Cerebellar cortex (tissue), 1 donor: ENCODE measurements around the gene CCDC78.
"Not testable (repeated sequence)": the region's sequence is repeated elsewhere in the genome, so short reads cannot be mapped to it uniquely, and the experiment has no call there.

Experiments
- DNase-seq: peaks from one replicate; pipeline ENCODE4 v3.0.0-alpha.2; 2015; ENCODE audit warnings: low spot score

The CCDC78 gene

DNA sequence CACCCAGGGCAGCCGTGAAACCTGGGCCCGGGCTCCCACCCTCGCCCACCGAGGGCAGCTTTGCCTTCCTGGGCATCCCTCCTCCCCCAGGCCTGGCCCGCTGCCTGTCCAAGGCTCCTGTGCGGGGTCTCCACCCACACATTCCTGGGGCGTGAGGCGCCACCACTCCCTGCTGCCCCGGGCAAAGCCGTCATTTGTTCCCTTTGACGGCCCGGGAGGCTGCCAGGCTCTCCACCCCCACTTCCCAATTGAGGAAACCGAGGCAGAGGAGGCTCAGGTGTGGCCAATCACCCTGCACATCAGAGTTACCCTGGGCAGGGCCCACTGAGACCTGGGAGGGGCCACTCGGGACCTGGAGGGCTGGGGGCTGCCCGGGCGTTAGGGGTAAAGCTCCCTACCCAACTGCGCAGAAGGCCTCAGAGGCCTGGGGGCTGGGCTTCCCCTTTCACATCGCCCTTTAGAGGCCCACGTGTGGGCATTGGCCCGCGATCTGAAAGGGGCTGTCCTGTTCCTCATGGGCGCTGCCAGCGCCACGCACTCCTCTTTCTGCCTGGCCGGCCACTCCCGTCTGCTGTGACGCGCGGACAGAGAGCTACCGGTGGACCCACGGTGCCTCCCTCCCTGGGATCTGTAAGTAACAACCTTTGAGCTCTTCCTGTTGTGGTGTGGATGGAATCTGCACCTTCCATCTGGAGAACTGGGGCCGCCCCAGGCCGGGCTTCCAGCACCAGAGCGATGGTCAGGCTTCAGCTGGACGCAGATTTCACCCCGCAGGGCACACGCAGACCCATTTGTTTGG lies 34.5 kb upstream of the CCDC78 start, which contains the start of gene MSLN:
Gene MSLN, plus strand, starts transcription at position 190 of the 799 bp plus-strand sequence. CDS start 1,947 bp downstream, outside the sequence.
- DNase-seq, result no peak

GRCh38 chr16:760065-760464 lies 33.8 kb upstream of the CCDC78 start:
- no peak for DNase-seq

DNA sequence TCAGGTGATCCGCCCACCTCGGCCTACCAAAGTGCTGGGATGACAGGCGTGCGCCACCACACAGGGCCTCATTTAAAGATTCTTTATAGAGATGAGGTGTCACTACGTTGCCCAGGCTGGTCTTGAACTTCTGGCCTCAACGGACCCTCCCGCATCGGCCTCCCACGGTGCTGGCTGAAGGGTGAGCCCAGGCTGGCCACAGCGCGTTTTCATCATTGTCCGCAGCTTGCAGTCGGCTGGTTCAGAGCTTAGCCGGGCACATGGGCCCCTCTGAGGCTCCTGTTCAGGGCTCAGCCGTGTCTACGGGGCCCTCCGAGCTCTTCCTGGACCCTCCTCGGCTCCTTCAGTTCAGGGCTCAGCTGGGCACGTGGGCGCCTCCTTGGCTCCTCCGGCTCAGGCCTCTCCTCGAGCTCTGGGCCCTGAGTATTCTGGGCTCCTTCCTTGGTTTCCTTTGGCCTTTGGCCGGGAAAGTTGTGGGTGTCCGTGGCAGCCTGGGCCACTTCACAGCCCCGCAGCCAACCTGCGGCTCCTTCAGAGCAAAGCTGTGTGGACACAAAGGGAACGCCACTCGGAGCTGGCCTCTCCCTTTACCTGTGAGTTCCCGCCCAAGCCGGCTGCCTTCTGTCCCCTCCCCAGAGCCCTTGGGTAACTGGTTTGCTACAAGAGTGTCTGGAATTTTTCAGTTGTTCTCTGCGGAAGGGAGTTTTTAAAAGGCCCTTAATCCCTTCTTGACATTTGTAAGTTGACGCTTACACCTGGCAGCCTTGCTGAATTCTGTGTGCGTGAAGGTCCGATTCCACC lies 33.1 kb upstream of the CCDC78 start:
- DNase-seq, result no peak

DNA sequence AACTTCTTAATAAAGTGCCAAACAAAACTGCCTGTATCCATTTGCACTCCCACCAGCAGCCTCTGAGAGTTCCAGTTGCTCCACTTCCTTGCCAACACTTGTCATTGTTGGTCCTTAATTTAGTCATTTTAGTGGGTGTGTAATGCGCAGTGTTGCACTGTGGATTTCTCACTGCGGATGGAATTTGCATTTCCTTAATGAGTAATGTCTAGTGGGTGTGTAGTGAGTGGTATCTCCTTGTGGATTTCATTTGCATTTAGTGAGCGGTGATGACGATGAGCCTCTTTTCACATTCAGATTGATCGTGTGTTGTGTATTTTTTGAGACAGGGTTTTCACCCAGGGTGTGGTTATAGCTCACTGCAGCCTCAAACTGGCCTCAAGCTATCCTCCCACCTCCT lies 30.2 kb upstream of the CCDC78 start:
- DNase-seq, result no peak

GRCh38 chr16:754656-755055 lies 28.4 kb upstream of the CCDC78 start:
- no peak for DNase-seq

- not testable (repeated sequence) for DNase-seq
Measured at GRCh38 chr16:754121-754607, 27.9 kb upstream of the CCDC78 start.

GRCh38 chr16:752007-752312 lies 25.7 kb upstream of the CCDC78 start:
- no peak for DNase-seq

GRCh38 chr16:751152-752006 lies 25.1 kb upstream of the CCDC78 start:
- DNase-seq, result peak; percentile 58

DNA sequence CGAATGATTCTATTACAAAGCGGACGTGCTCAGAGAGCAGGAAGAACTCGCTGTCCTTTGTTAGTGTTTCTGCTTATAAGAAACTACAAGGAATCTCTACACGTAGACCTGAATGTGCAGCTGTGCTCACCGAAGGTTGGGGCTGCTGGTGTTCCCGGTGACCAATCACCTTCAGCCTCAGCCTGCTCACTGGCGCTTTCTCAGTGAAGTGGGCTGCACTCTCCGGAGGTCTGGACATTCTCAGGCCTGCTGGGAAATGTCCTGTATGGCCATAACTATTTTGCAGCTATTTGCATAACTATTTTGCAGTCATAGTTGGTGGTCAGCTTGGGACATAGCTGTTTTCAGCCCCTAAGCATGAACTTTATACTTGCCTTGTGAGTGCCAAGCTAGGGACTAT lies 24.2 kb upstream of the CCDC78 start:
- no peak for DNase-seq

- no peak for DNase-seq
Measured at GRCh38 chr16:749010-749409, 22.8 kb upstream of the CCDC78 start.

DNA sequence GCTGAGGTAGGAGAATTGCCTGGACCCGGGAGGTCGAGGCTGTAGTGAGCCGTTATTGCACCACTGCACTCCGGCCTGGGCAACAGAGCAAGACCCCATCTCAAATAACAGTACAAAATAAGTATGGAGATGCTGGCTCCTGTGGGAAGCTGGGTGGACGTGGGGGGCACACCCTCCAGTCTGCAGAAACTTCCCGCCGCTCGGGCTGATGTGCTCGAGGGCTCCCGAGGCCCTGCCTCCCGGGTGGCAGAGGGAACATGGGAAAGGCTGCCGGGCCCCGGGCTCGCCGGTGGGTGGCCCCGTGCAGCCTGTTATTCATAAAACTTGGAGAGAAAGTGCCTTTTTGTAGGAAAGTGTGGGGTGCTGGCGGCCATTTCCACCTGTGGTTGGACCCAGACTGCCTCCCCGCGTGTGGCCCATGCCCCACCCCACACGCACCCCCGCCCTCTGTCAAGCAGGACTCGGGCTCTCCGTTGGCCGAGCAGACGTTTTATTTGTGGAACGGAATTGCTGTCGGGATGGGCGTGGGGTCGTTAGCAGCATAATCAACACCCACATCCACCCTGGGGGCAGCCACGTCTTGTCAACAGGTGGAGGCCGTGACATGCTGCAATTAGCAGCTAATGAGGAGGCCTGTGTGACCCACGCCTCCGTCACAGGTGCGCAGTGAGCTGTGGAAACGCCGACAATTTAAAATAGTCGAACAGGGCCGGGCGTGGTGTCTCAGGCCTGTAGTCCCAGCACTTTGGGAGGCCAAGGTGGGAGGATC lies 21.9 kb upstream of the CCDC78 start:
- no peak for DNase-seq

DNA sequence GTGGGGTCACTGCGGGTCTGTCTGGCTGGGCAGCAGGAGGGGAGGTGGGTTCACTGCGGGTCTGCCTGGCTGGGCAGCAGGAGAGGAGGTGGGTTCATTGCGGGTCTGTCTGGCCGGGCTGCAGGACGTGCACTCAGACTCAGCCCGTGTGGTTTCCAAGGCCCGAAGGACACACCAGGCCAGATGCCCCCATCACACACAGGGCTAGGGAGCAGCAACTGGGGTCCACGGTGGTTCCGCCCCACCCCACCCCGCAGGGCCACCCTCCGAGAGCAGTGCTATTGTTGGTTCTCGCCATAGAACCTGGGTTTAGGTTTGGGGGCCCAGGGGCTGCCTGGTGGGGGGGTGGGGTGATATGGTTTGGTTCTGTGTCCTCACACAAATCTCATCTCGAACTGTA lies 20.4 kb upstream of the CCDC78 start:
- no peak for DNase-seq

DNA sequence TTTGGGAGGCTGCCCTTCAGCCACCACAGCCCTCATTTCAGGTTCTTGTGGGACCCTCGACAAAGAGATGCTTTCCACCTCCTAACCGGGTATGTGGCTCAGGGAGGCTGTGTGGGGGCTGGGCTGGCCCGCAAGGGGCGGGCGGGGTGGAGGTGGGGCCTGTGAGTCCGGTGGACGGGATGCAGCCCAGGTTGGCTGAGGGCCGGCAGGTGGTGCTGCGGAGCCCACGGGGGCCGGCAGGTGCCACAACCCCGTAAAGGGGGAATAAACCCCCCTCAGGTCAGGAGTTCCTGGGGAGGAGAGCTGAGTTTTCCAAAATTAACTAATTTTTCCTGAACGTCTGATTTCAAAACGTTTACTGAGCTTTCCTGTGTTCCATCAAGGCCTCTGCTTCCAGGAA lies 19.5 kb upstream of the CCDC78 start:
- DNase-seq, result no peak

DNA sequence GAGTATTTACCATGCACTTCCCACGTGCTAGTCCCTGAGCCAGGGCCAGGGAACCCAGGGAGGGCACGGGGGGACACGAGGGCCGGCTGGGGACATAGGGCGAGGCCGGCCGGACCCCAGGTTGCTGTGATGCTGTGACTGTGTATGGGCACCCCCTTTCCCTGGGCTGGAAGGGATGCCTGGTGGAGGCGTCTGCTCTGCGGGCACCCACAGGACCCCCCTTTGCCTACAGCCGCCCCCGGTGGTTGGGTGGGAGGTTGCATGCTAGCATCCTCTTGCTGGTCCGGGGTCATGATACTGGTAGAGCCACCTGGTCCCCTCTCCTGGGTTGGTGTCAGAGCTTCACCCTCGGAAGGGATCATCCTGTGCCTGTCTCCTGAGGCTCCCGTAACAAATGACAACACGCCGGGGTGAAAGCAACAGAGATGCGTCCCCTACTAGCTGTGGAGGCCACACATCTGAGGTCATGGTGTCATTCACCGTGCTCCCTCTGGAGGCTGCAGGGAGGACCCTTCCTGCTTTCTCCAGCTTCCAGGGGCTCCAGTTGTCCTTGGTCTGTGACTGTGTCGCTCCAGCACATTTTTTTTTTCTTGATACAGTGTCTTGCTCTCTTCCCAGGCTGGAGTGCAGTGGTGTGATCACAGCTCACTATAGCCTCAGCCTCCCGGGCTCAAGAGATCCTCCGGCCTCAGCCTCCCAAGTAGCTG lies 17.7 kb upstream of the CCDC78 start:
- DNase-seq, result no peak

GRCh38 chr16:742894-743293 lies 16.7 kb upstream of the CCDC78 start:
- DNase-seq, result not testable (repeated sequence)

GRCh38 chr16:741986-742629 lies 15.9 kb upstream of the CCDC78 start:
- no peak for DNase-seq

- DNase-seq, result peak; percentile 82
Measured at GRCh38 chr16:740764-741505, 14.7 kb upstream of the CCDC78 start, which contains the start of gene CIAO3. CIAO3 (minus strand) TSS chr16:740997; CDS start chr16:740985, 12 bp downstream.

DNA sequence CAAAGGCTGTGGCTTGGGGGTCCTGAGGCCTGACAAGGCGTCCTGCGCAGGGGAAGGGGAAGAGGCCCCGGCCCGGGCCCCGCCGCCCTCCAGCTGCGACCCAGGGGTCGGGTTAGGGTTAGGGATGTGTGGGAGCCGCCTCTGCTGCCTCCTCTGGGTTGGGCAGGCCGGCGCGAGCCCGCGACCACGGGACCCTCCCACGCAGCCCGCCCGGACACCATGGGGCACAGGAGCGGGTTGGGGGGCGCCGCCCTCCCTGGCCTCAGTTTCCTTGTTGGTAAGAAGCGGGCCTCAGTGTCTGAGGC lies 14.2 kb upstream of the CCDC78 start:
- DNase-seq, result no peak

- DNase-seq, result no peak
Measured at GRCh38 chr16:739560-740458, 13.6 kb upstream of the CCDC78 start.
